Fibroblast of gingiva (primary cell): ENCODE measurements around the gene MYL4.
"Not testable (repeated sequence)": the region's sequence is repeated elsewhere in the genome, so short reads cannot be mapped to it uniquely, and the experiment has no call there.

Experiments used
- DNase-seq: peaks from one replicate; pipeline ENCODE4 v3.0.0-alpha.2; 2011; ENCODE audit warnings: low read depth

MYL4 gene

DNA sequence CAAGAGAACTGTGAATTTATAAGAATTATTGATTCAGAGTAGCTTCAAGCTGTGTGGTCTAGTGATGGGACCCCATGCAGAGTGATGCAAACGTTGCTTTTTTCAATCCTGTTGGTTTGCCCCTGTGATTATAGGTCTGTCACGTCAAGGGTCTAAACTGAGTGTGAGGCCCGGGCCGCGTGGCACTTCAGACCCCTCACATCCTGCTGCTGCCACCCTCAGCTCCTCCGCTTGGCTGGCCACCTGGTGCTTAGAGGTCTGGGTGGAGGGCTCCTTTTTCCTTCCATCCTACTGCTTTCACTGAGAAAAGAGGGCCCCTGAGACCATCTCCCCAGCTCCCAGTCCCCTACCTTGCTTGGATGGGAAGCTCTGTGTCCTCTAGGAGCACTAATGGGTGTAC, 12.0 kb downstream of the MYL4 start:
- no peak for DNase-seq

GRCh38 chr17:47222047-47222446, 12.9 kb downstream of the MYL4 start:
- DNase-seq = no peak

GRCh38 chr17:47223007-47223406, 13.9 kb downstream of the MYL4 start:
- no peak for DNase-seq

DNA sequence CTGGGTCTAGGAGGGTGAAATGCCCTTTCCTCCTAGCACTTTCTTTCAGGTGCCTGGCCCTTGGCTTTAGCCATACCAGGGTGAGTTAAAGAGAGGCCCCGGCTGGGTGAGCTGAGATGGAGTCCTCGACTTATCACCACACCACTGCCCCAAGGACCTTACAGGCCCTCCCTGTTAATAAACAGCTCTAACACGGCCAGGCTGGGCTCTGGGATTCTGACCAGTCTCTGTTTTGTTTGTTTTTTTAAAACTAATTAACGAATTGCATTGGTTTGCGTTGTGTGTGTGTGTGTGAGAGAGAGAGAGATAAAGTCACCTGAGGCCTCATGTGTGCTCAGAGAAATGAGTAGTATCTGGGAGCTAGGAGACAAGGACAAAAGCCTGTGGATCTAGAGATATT, 14.3 kb downstream of the MYL4 start:
- DNase-seq = no peak

- DNase-seq = not testable (repeated sequence)
These were observed 14.9 kb downstream of the MYL4 start for GRCh38 chr17:47224077-47224476.

DNA sequence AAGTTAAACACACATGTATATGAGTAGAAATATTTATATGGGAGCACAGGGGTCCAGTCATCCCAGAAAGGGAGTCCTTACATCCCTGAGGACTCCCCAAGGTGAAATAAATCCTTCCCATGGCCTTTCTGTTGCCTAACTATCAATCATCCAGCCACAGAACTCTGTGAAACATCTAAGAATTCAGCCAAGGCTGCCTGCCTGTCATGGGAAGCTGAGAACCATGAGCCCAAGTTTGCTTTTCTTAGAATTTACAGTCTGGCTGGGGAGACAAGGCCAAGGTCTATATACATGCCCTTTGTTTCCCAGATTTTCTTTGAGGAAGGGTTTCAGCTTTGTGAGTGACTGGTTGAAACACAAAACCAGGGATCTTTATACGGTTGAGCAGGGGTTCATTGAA, 15.8 kb downstream of the MYL4 start:
- DNase-seq = no peak

GRCh38 chr17:47225436-47225858, 16.3 kb downstream of the MYL4 start:
- DNase-seq = peak; percentile 50

- DNase-seq = no peak
These were observed 17.0 kb downstream of the MYL4 start for GRCh38 chr17:47225911-47226688.

- no peak for DNase-seq
These were observed 18.7 kb downstream of the MYL4 start for GRCh38 chr17:47227862-47228261.

GRCh38 chr17:47229535-47230443, 20.6 kb downstream of the MYL4 start:
- DNase-seq = peak; percentile 90

DNA sequence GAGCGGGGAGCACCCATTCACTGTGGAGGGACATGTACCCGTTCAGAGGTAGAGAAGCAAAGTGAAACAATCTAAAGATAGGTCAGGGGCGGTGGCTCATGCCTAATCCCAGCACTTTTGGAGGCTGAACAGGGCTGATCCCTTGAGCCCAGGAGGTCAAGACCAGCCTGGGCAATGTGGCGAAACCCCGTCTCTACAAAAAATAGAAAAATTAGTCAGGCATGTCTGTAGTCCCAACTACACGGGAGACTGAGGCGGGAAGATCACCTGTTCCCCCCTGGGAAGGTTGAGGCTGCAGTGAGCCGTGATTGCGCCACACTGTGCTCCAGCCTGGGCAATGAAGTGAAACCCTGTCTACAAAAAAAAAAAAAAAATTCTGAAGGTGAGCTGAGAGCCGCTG, 21.7 kb downstream of the MYL4 start:
- no peak for DNase-seq

DNA sequence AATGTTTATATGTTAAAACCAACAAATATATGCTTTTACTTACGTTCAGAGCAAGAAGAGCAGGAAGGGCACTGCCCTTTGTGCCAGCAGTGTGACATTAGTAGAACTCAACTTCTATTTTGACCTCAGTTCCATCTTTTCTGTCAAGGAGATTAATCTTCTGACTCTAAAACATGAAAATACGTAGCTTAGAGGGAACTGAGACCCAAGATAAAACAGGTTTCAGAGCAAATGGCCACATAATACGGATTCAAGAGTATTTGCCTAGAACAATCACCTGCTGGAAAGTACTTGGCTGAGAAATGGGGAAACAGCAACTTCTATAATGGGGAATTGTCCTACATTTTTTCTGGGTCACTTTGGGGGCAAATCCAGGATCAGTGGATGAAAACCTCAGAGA, 22.2 kb downstream of the MYL4 start:
- DNase-seq = no peak

GRCh38 chr17:47231866-47232265, 22.7 kb downstream of the MYL4 start:
- DNase-seq = no peak

GRCh38 chr17:47232465-47232864, 23.3 kb downstream of the MYL4 start:
- DNase-seq = no peak

DNA sequence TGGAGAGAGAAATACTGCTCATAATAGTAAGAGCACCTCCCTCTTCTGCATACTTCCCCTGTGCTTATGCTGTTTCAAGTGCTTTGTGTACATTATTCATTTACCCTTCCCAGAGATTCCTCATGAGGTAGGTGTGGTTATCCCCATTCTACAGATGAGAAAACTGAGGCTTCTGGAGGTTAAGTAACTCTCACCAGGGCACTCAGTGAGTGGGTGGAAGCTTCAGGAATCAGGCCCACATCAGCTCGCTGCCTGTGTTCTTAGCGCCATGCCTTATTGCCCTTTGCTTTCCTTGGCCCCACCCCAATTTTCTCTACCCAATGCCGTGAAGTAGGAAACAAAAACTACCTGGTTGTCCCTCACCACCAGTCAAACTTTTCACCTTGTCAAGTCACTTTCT, 26.4 kb downstream of the MYL4 start:
- no peak for DNase-seq

- DNase-seq = no peak
These were observed 26.8 kb downstream of the MYL4 start for GRCh38 chr17:47235923-47236322.

DNA sequence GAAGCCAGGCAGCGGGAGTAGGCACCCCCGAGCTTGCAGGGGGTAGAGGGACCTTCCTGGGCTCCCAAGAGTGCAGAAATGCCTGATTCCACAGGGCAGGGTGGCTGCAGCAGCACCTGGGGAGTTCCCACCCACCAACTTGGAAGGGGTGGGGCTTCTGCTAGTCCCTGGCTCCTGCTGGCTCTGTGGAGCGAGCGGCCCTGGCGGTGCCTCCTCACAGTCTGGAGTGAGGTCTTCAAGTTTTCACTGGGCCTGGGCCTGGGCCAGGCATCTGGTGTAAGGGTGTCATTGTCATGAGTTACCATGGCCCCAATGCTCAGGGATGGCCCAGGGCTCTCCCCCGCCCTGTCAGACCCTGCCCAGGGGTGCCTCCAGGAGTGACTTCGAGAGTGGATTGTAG, 28.7 kb downstream of the MYL4 start:
- no peak for DNase-seq

DNA sequence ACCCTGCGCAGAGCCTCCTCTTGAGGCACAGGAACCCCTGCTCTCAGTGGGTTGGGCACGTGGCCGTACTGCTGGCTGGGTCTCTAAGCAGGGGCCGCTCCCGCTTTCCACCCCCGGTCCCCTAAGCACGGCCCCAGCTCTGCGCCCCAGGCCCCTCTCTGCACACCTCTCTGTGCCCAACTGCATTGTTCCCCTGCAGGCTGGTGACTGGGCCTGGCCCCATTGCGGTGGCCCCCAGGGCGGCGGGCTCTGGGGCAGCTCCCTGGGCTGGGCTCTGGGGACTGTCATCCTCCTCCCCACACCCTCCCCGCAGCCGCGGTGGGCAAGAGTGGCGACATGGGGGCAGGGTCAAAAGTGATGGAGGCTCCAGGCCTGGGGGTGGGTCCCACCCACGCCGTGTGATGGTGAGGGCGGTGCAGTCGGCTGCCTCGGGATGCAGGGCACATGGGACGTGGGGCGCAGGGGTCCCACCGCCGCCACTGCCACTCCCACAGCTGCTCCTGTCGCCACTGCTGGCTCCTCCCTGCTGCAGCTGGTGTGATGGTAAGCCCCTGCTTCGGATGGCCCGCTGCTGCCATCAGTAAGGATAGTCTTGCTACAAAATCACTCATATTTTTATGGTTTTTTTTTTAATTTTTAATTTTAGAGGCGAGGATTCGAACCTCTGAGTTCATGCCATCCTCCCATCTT, 29.3 kb downstream of the MYL4 start:
- DNase-seq = no peak

- no peak for DNase-seq
These were observed 30.4 kb downstream of the MYL4 start for GRCh38 chr17:47239619-47239966.

- peak; percentile 92 for DNase-seq
These were observed 31.0 kb downstream of the MYL4 start for GRCh38 chr17:47239967-47240651.

DNA sequence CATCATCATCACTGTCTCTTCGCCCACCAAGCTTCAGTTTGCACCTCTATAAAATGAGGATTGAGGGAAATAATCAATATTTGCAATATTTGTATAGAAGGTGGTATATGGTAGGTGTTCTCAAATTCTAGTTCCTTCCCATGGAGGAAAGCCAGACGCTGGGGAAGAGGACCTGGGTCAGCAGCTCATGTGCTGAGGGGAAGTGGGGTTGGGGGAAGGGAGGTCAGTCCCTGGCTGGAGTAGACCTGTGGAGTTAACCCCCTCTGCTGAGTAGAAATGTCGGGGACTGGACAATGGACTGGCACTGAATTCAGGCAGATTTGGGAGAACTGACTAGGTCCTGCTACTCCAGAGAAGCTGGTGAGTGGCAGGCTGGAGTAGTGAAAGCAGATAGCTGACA, 31.7 kb downstream of the MYL4 start:
- DNase-seq = no peak

GRCh38 chr17:47242648-47243047, 33.5 kb downstream of the MYL4 start:
- no peak for DNase-seq
